ENCODE results near the gene ANKRD30A.
"Not testable (repeated sequence)": the region's sequence is repeated elsewhere in the genome, so short reads cannot be mapped to it uniquely, and the experiment has no call there.

Gene ANKRD30A

DNA sequence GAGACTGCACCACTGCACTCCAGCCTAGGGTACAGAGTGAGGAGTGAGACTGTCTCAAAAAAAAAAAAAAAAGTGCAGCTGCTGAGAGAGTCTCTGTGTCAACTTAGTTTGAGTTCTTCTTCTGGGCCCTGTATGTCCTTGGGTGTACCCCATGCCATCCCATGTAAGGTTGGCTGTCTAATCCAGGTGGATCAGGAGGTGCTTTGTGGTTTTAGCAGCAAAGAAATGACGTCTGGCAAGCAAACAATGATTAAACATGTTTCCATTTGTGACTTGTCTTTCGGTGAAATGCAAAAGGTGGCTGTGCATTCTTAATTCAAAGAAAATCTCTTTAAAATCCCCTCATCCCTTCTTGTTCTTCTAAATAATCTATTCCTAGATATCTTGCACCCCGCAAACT, 255.9 kb downstream of the ANKRD30A start:
- no peak overlapping the region for H3K4ac ChIP-seq (ENCODE audit: low read depth, low read length)

GRCh38 chr10:37384923-37385322, 259.5 kb downstream of the ANKRD30A start:
- WGBS (ENCODE audit: extremely low coverage, insufficient coverage, low lambda C conversion rate): no CpG with 5 or more reads among the region's 4 CpGs
- H3K4me3 ChIP-seq (ENCODE audit: low read length): no peak overlapping the region

More for the DNA sequence above, 255.9 kb downstream of the ANKRD30A start:
- H3K27me3 ChIP-seq (ENCODE audit: insufficient read depth, low read length, poor library complexity): no peaks in the 10 kb centered on the region
- no CpG with 5 or more reads among the region's 3 CpGs for WGBS (ENCODE audit: extremely low coverage, insufficient coverage, low lambda C conversion rate)
- no peak overlapping the region for H2BK15ac ChIP-seq (replicated peaks; ENCODE audit: low read depth)
- H3K79me1 ChIP-seq (ENCODE audit: low read length): no peaks in the 10 kb centered on the region
- no peak overlapping the region for H2AK5ac ChIP-seq (ENCODE audit: low read length)
- H3K27ac ChIP-seq (ENCODE audit: low read depth, low read length): no peak overlapping the region
- H4K8ac ChIP-seq (ENCODE audit: low read depth, low read length): no peak overlapping the region
- no peaks in the 10 kb centered on the region for H3K4me1 ChIP-seq (ENCODE audit: control insufficient read depth, low read depth, low read length)
- no peak overlapping the region for H3K4me3 ChIP-seq (ENCODE audit: low read length)
- no peak overlapping the region for H3K23ac ChIP-seq (ENCODE audit: low read length)
- H3K9ac ChIP-seq (ENCODE audit: low read length): no peak overlapping the region
- no peak overlapping the region for H4K5ac ChIP-seq (ENCODE audit: low read length)
- no peak for DNase-seq
- no peak overlapping the region for H3K56ac ChIP-seq (ENCODE audit: low read length)
- H3K4me2 ChIP-seq (ENCODE audit: low read length): no peak overlapping the region
- no peaks in the 10 kb centered on the region for H3K79me2 ChIP-seq (ENCODE audit: control insufficient read depth, insufficient read depth, low read length)
- H2BK5ac ChIP-seq (ENCODE audit: low read length): no peak overlapping the region
- no peak overlapping the region for H2BK120ac ChIP-seq (ENCODE audit: low read depth, low read length)
- no peaks in the 10 kb centered on the region for H3K36me3 ChIP-seq (ENCODE audit: control insufficient read depth, insufficient read depth, low read length)
- no peak overlapping the region for H3K18ac ChIP-seq (ENCODE audit: low read length)

DNA sequence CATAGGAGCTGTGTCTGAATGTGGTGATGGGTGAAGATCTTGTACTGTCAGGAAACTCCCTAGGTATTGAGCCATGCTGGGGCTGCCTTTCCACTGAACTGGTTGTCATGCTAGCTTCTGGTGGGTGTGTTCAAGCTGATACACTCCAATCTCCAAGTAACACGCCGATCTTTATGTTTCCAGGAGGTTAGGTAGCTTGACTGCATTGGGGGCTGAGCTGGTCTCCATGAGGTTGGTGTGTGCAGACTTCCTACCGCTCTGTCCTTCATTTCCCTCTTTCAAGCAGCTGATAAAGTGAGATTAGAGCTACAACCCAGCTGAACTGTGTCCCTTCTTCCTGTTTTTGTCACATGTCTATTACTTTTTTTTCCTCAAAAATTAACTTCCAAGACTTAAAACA, 265.5 kb downstream of the ANKRD30A start:
- no peak for DNase-seq
- H3K27ac ChIP-seq (ENCODE audit: low read depth, low read length): no peak overlapping the region
- no peak overlapping the region for H4K5ac ChIP-seq (ENCODE audit: low read length)
- no peak overlapping the region for H3K4me3 ChIP-seq (ENCODE audit: low read length)
- no peak overlapping the region for H3K9ac ChIP-seq (ENCODE audit: low read length)
- H3K18ac ChIP-seq (ENCODE audit: low read length): no peak overlapping the region
- H3K4me2 ChIP-seq (ENCODE audit: low read length): no peak overlapping the region
- H2AK5ac ChIP-seq (ENCODE audit: low read length): no peak overlapping the region
- H2BK15ac ChIP-seq (replicated peaks; ENCODE audit: low read depth): no peak overlapping the region
- H3K79me1 ChIP-seq (ENCODE audit: low read length): no peaks in the 10 kb centered on the region
- no peaks in the 10 kb centered on the region for H3K4me1 ChIP-seq (ENCODE audit: control insufficient read depth, low read depth, low read length)
- H4K8ac ChIP-seq (ENCODE audit: low read depth, low read length): no peak overlapping the region
- H3K4ac ChIP-seq (ENCODE audit: low read depth, low read length): no peak overlapping the region
- H3K79me2 ChIP-seq (ENCODE audit: control insufficient read depth, insufficient read depth, low read length): no peaks in the 10 kb centered on the region
- H2BK120ac ChIP-seq (ENCODE audit: low read depth, low read length): no peak overlapping the region
- no peak overlapping the region for H2BK5ac ChIP-seq (ENCODE audit: low read length)
- H3K56ac ChIP-seq (ENCODE audit: low read length): no peak overlapping the region
- H3K36me3 ChIP-seq (ENCODE audit: control insufficient read depth, insufficient read depth, low read length): no peaks in the 10 kb centered on the region
- H3K23ac ChIP-seq (ENCODE audit: low read length): no peak overlapping the region
- no peaks in the 10 kb centered on the region for H3K27me3 ChIP-seq (ENCODE audit: insufficient read depth, low read length, poor library complexity)
- WGBS (ENCODE audit: extremely low coverage, insufficient coverage, low lambda C conversion rate): no CpG with 5 or more reads among the region's 3 CpGs

More at GRCh38 chr10:37384923-37385322, 259.5 kb downstream of the ANKRD30A start:
- H3K23ac ChIP-seq (ENCODE audit: low read length): no peak overlapping the region
- no peaks in the 10 kb centered on the region for H3K27me3 ChIP-seq (ENCODE audit: insufficient read depth, low read length, poor library complexity)
- no peak overlapping the region for H4K8ac ChIP-seq (ENCODE audit: low read depth, low read length)
- H3K4ac ChIP-seq (ENCODE audit: low read depth, low read length): no peak overlapping the region
- H3K18ac ChIP-seq (ENCODE audit: low read length): no peak overlapping the region
- H2BK120ac ChIP-seq (ENCODE audit: low read depth, low read length): no peak overlapping the region
- no peak overlapping the region for H3K4me2 ChIP-seq (ENCODE audit: low read length)
- H3K9ac ChIP-seq (ENCODE audit: low read length): no peak overlapping the region
- H2BK5ac ChIP-seq (ENCODE audit: low read length): no peak overlapping the region
- no peaks in the 10 kb centered on the region for H3K36me3 ChIP-seq (ENCODE audit: control insufficient read depth, insufficient read depth, low read length)
- no peak overlapping the region for H3K27ac ChIP-seq (ENCODE audit: low read depth, low read length)
- H3K56ac ChIP-seq (ENCODE audit: low read length): no peak overlapping the region
- no peaks in the 10 kb centered on the region for H3K79me1 ChIP-seq (ENCODE audit: low read length)
- no peaks in the 10 kb centered on the region for H3K4me1 ChIP-seq (ENCODE audit: control insufficient read depth, low read depth, low read length)
- no peak overlapping the region for H2AK5ac ChIP-seq (ENCODE audit: low read length)
- no peak overlapping the region for H2BK15ac ChIP-seq (replicated peaks; ENCODE audit: low read depth)
- no peak overlapping the region for H4K5ac ChIP-seq (ENCODE audit: low read length)
- DNase-seq: no peak
- no peaks in the 10 kb centered on the region for H3K79me2 ChIP-seq (ENCODE audit: control insufficient read depth, insufficient read depth, low read length)

GRCh38 chr10:37400774-37401173, 275.4 kb downstream of the ANKRD30A start:
- H2BK15ac ChIP-seq (replicated peaks; ENCODE audit: low read depth); H3K4ac ChIP-seq (ENCODE audit: low read depth, low read length); H3K18ac ChIP-seq (ENCODE audit: low read length); H2BK120ac ChIP-seq (ENCODE audit: low read depth, low read length); H3K23ac ChIP-seq (ENCODE audit: low read length); H3K36me3 ChIP-seq (ENCODE audit: control insufficient read depth, insufficient read depth, low read length); H3K27me3 ChIP-seq (ENCODE audit: insufficient read depth, low read length, poor library complexity); H3K4me1 ChIP-seq (ENCODE audit: control insufficient read depth, low read depth, low read length); H3K79me2 ChIP-seq (ENCODE audit: control insufficient read depth, insufficient read depth, low read length); H3K56ac ChIP-seq (ENCODE audit: low read length); H4K8ac ChIP-seq (ENCODE audit: low read depth, low read length); H4K5ac ChIP-seq (ENCODE audit: low read length); H3K4me3 ChIP-seq (ENCODE audit: low read length); H3K79me1 ChIP-seq (ENCODE audit: low read length); H3K9ac ChIP-seq (ENCODE audit: low read length); H3K27ac ChIP-seq (ENCODE audit: low read depth, low read length); H2BK5ac ChIP-seq (ENCODE audit: low read length); H2AK5ac ChIP-seq (ENCODE audit: low read length); DNase-seq; H3K4me2 ChIP-seq (ENCODE audit: low read length): not testable (repeated sequence)
- WGBS (ENCODE audit: extremely low coverage, insufficient coverage, low lambda C conversion rate): no CpG with 5 or more reads among the region's 2 CpGs

- no peak overlapping the region for H3K4me3 ChIP-seq (ENCODE audit: low read length)
- WGBS (ENCODE audit: extremely low coverage, insufficient coverage, low lambda C conversion rate): no CpG with 5 or more reads among the region's 3 CpGs
- DNase-seq: no peak
- H3K9ac ChIP-seq (ENCODE audit: low read length): no peak overlapping the region
- no peak overlapping the region for H4K8ac ChIP-seq (ENCODE audit: low read depth, low read length)
- H3K4me2 ChIP-seq (ENCODE audit: low read length): no peak overlapping the region
- H3K56ac ChIP-seq (ENCODE audit: low read length): no peak overlapping the region
- no peak overlapping the region for H3K18ac ChIP-seq (ENCODE audit: low read length)
- no peaks in the 10 kb centered on the region for H3K4me1 ChIP-seq (ENCODE audit: control insufficient read depth, low read depth, low read length)
- no peaks in the 10 kb centered on the region for H3K36me3 ChIP-seq (ENCODE audit: control insufficient read depth, insufficient read depth, low read length)
- H2BK15ac ChIP-seq (replicated peaks; ENCODE audit: low read depth): no peak overlapping the region
- H3K79me1 ChIP-seq (ENCODE audit: low read length): no peaks in the 10 kb centered on the region
- H3K79me2 ChIP-seq (ENCODE audit: control insufficient read depth, insufficient read depth, low read length): no peaks in the 10 kb centered on the region
- H4K5ac ChIP-seq (ENCODE audit: low read length): no peak overlapping the region
- H3K27ac ChIP-seq (ENCODE audit: low read depth, low read length): no peak overlapping the region
- no peak overlapping the region for H2BK120ac ChIP-seq (ENCODE audit: low read depth, low read length)
- no peak overlapping the region for H2BK5ac ChIP-seq (ENCODE audit: low read length)
- H2AK5ac ChIP-seq (ENCODE audit: low read length): no peak overlapping the region
- no peak overlapping the region for H3K4ac ChIP-seq (ENCODE audit: low read depth, low read length)
- H3K27me3 ChIP-seq (ENCODE audit: insufficient read depth, low read length, poor library complexity): no peaks in the 10 kb centered on the region
- no peak overlapping the region for H3K23ac ChIP-seq (ENCODE audit: low read length)
Measured at GRCh38 chr10:37401225-37401624, 275.8 kb downstream of the ANKRD30A start.

DNA sequence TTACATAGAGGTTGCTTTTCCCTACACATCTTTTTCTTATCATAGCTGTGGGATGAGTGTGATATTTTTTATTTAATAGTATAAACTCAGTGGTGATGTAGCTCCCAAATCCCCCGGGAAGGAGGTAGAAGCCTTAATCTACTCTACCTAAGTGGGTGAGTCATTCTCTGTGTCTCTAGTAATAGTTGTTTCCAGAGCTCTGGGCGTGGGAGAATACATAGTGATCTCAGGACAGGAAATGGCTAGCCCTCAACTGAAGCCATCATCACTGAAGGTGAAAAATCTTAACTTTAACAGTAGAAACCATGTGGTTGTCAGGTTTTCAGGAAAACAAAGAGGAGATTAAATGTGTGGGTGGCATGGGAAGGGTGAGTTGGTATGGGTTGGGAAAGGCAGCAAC, 278.4 kb downstream of the ANKRD30A start:
- Histone ChIP-seq H3K9ac (ENCODE audit: low read length) (no peak overlapping the region), H3K18ac (ENCODE audit: low read length) (no peak overlapping the region), H3K56ac (ENCODE audit: low read length) (no peak overlapping the region), H2BK15ac (replicated peaks; ENCODE audit: low read depth) (no peak overlapping the region), H4K5ac (ENCODE audit: low read length) (no peak overlapping the region), H4K8ac (ENCODE audit: low read depth, low read length) (no peak overlapping the region), H3K4ac (ENCODE audit: low read depth, low read length) (no peak overlapping the region), H3K23ac (ENCODE audit: low read length) (no peak overlapping the region), H3K27me3 (ENCODE audit: insufficient read depth, low read length, poor library complexity) (no peaks in the 10 kb centered on the region), H2BK5ac (ENCODE audit: low read length) (no peak overlapping the region), H3K27ac (ENCODE audit: low read depth, low read length) (no peak overlapping the region), H2BK120ac (ENCODE audit: low read depth, low read length) (no peak overlapping the region), H3K79me1 (ENCODE audit: low read length) (no peaks in the 10 kb centered on the region), H3K4me1 (ENCODE audit: control insufficient read depth, low read depth, low read length) (no peaks in the 10 kb centered on the region), H2AK5ac (ENCODE audit: low read length) (no peak overlapping the region), H3K4me3 (ENCODE audit: low read length) (no peak overlapping the region), H3K36me3 (ENCODE audit: control insufficient read depth, insufficient read depth, low read length) (no peaks in the 10 kb centered on the region), H3K4me2 (ENCODE audit: low read length) (no peak overlapping the region), H3K79me2 (ENCODE audit: control insufficient read depth, insufficient read depth, low read length) (no peaks in the 10 kb centered on the region)
- WGBS (ENCODE audit: extremely low coverage, insufficient coverage, low lambda C conversion rate): no CpG with 5 or more reads among the region's 2 CpGs
- DNase-seq: no peak
